SJSA1 (cell line): Measurements from ENCODE around the gene TSPAN4. TPM values are rescaled to one million over a fixed set of nuclear protein-coding genes. Genes with fewer than 3 reads are reported as not detected.

Experiments used
- DNase-seq, 2 experiments: peaks; one replicate each; pipeline ENCODE4 v3.0.0-alpha.2; 2015 to 2020; ENCODE audit warnings: low spot score in 2 of 2, low read depth in 1 of 2
- H3K27ac ChIP-seq: fragments of 250-450 bp; sonication (Bioruptor Pico); 2 replicates; pipeline ENCODE4 v1.5.1; 2020; ENCODE audit warnings: mild to moderate bottlenecking, moderate library complexity
- H3K27me3 ChIP-seq: fragments of 250-450 bp; sonication (Bioruptor Pico); replicated peaks from 2 replicates; pipeline ENCODE4 v1.5.1; 2020; ENCODE audit warnings: mild to moderate bottlenecking, moderate library complexity
- H3K36me3 ChIP-seq: fragments of 250-450 bp; sonication (Bioruptor Pico); 2 replicates; pipeline ENCODE4 v1.5.1; 2020; ENCODE audit warnings: mild to moderate bottlenecking
- H3K4me1 ChIP-seq: fragments of 250-450 bp; sonication (Bioruptor Pico); replicated peaks from 2 replicates; pipeline ENCODE4 v1.6.1; 2021; ENCODE audit warnings: mild to moderate bottlenecking
- H3K4me3 ChIP-seq: fragments of 250-450 bp; sonication (Bioruptor Pico); 2 replicates; pipeline ENCODE4 v1.5.1; 2020; ENCODE audit warnings: mild to moderate bottlenecking
- H3K9me3 ChIP-seq: fragments of 250-450 bp; sonication (Bioruptor Pico); replicated peaks from 2 replicates; pipeline ENCODE4 v1.5.1; 2020; ENCODE audit warnings: mild to moderate bottlenecking
- total RNA-seq: library from RNA; depleted of rRNA; stranded (reverse); fragments of >200 nt; shearing (Covaris generic); gene quantifications from 2 replicates; pipeline ENCODE4 v1.2.3, GENCODE V29; 2014

Gene TSPAN4
- total RNA-seq, 1 experiment from 2014 or later = 62.5 TPM

DNA sequence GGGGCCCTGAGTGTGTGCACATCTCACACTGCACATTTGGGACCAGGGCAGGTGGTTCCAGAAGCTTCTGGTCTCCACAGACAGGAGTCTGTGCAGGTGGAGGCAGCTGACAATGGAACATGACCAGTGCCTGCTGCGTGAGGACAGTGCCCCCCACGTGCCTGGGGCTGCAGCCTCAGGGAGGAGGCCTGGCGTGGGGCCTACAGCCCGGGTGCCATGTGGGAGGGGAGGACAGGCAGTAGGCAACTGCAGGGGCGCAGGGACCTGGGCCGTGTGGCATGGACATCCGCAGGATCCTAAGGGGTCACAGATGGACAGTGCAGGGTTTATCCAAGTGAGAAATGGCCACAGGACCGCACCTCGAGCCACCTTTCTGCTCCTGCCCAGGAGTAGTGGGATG, 28.8 kb downstream of the TSPAN4 start:
- H3K27ac ChIP-seq = no peak overlapping the region
- no peaks in the 10 kb centered on the region for H3K27me3 ChIP-seq
- H3K4me1 ChIP-seq = peaks cover 8% of the 10 kb centered on the region; the same call in 1 of the 2 replicates
- no peak overlapping the region for H3K4me3 ChIP-seq
- no peaks in the 10 kb centered on the region for H3K9me3 ChIP-seq
- H3K36me3 ChIP-seq = no peaks in the 10 kb centered on the region
- no peak for DNase-seq

DNA sequence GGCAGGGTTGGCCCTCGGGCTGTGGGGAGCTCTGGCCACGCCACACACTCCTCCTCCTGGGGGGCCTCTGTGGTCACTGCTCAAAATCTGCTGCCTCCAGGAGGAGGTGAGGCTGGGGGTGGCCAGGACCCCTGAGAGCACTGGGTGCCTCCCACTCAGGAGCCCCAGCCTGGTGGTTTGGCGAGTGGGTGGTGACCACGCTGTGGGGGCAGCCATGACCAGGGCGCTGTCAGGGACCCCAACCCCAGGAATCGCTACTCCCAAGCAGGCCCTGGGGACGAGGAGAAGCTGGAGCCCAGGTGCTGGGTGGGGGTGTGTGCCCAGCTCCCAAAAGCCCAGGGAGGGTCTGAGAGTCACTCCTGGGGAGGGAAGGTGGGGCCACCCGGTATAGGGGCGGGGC, 30.1 kb downstream of the TSPAN4 start:
- H3K4me1 ChIP-seq = peaks cover 8% of the 10 kb centered on the region; the same call in 1 of the 2 replicates
- H3K9me3 ChIP-seq = no peaks in the 10 kb centered on the region

DNA sequence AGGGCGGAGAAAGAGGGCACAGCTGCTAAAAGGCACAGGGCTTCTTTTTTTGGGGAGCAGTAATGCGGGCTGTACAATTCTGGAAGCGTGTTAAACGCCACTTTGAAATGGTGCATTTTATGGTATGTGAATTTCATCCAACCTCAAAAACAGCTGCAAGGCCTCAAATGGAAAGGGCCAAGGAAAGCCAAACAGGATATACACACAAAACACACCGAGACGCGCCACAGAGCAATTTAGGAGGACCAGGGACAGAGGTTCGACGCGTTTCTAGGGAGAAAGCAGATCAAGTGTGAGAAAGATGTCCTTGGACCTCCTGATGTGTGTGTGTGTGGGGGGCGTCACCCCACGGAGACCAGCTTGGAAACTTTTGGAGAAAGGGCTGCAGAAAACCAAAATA, 31.1 kb downstream of the TSPAN4 start:
- DNase-seq = no peak
- Histone ChIP-seq H3K4me1 (peaks cover 8% of the 10 kb centered on the region; the same call in 1 of the 2 replicates), H3K4me3 (no peak overlapping the region), H3K27me3 (no peaks in the 10 kb centered on the region), H3K27ac (no peak overlapping the region), H3K9me3 (no peaks in the 10 kb centered on the region), H3K36me3 (no peaks in the 10 kb centered on the region)

More for the DNA sequence above, 30.1 kb downstream of the TSPAN4 start:
- H3K36me3 ChIP-seq = no peaks in the 10 kb centered on the region
- DNase-seq = no peak
- no peaks in the 10 kb centered on the region for H3K27me3 ChIP-seq
- no peak overlapping the region for H3K4me3 ChIP-seq
- H3K27ac ChIP-seq = no peak overlapping the region

DNA sequence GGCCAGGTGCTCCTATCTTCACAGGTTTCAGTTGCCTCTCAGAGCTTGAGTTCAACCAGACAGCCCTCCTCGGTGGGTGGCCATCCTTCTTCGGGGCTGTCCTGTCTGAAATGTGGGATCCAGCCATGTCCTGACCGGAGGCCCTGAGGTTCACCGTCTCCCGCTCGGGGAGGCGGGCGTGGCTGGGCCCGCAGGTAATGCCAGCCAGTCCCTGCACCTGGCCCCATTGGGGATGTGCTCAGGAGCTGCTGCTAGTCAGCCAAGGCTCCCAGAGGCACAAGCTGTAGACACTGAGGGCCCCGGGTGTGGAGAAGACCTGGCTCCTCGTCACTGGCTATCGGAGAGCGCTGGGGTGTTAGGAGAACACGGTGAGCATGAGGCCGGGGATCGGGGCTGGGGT, 32.6 kb downstream of the TSPAN4 start:
- Histone ChIP-seq H3K9me3 (no peaks in the 10 kb centered on the region), H3K4me1 (peaks cover 8% of the 10 kb centered on the region; the same call in 1 of the 2 replicates), H3K4me3 (no peak overlapping the region), H3K36me3 (no peaks in the 10 kb centered on the region), H3K27me3 (no peaks in the 10 kb centered on the region), H3K27ac (no peak overlapping the region)
- DNase-seq = no peak

DNA sequence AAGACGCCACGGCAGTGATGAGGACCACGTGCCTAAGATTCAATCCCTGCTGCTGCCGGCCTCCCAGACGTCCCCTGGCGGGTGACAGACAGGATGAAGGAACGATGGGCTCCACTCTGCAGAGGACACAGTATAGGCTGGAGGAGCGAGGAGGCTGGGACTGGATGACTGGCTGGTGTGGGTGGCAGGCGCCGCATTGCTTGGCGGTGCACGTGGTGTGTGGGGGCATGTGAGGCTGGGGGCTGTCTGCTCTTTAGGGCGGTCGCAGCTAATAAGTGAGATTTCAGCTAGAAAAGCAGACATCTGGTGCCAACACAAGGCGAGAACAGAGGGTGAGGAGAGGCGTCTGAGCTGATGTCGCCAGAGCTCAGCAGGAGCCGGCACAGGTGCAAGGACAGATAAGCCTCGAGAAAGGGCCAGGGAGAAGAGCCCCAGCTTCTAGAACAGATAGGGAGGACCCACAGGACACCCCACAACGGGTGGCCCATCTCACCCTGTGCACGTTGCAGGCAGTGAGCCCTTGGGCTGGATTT, 33.2 kb downstream of the TSPAN4 start:
- H3K4me3 ChIP-seq = no peak overlapping the region
- H3K27me3 ChIP-seq = no peaks in the 10 kb centered on the region
- no peak overlapping the region for H3K27ac ChIP-seq
- no peak for DNase-seq
- no peaks in the 10 kb centered on the region for H3K36me3 ChIP-seq
- H3K9me3 ChIP-seq = no peaks in the 10 kb centered on the region
- peaks cover 8% of the 10 kb centered on the region; the same call in 1 of the 2 replicates for H3K4me1 ChIP-seq

DNA sequence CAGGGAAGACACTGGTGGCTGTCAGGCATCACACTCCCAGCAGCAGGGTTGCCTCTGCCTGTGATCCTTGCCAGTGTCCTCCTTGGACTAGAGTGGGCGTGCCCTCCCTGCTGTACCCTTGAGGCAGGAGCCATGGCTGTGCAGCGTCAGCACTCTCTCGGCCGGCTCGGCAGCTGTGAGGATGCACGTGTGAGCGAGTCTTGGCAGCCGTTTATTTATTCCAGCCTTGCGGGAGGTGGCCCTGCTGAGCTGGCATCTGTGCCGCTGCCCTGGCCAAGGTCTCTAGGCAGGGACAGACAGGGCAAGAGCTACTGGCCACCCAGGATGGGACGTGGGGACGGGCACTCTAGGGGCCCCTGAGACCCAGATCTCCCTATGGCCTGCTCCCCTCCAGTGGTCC, 33.9 kb downstream of the TSPAN4 start:
- H3K4me3 ChIP-seq = no peak overlapping the region
- DNase-seq = no peak
- H3K36me3 ChIP-seq = no peaks in the 10 kb centered on the region
- no peaks in the 10 kb centered on the region for H3K27me3 ChIP-seq
- peaks cover 8% of the 10 kb centered on the region; the same call in 1 of the 2 replicates for H3K4me1 ChIP-seq
- no peak overlapping the region for H3K27ac ChIP-seq
- H3K9me3 ChIP-seq = no peaks in the 10 kb centered on the region

DNA sequence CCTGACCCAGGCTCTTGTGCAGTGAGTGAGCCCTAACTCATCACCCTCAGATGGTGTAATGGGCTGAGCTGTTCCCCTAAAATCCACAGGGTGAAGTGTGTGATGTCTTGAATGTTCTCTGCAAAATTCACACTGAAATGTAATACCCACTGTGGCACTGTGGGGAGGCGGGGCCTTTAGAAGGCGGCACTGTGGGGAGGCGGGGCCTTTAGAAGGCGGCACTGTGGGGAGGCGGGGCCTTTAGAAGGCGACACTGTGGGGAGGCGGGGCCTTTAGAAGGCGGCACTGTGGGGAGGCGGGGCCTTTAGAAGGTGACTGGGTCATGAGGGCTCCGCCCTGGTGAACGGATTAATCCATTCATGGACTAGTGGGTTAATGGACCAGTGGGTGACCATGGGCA, 34.9 kb downstream of the TSPAN4 start:
- Histone ChIP-seq H3K4me3 (no peak overlapping the region), H3K9me3 (no peaks in the 10 kb centered on the region), H3K27ac (no peak overlapping the region), H3K27me3 (no peaks in the 10 kb centered on the region), H3K36me3 (no peaks in the 10 kb centered on the region), H3K4me1 (no peaks in the 10 kb centered on the region)
- no peak for DNase-seq

DNA sequence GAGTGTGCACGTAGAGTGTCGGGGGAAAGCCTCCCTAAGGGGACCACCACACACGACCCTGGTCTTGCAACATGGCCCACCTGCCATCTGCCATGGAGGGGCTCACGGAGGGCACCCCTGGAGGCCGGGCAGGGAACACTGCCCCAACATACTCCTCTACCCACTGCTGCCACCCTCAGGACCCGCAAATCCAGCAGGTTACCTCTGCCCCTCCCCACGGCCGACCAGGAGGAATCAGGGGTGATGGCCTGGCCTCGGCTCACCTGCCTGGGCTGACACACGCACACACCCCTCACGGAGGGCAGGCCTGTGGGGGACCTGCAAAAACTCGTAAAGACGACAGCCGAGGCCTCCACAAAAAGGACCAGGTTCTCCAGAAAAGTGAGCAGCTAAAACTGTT, 37.8 kb downstream of the TSPAN4 start:
- Histone ChIP-seq H3K4me3 (no peak overlapping the region), H3K36me3 (no peaks in the 10 kb centered on the region), H3K9me3 (no peaks in the 10 kb centered on the region), H3K27ac (no peak overlapping the region), H3K27me3 (no peaks in the 10 kb centered on the region), H3K4me1 (no peaks in the 10 kb centered on the region)
- DNase-seq = no peak

DNA sequence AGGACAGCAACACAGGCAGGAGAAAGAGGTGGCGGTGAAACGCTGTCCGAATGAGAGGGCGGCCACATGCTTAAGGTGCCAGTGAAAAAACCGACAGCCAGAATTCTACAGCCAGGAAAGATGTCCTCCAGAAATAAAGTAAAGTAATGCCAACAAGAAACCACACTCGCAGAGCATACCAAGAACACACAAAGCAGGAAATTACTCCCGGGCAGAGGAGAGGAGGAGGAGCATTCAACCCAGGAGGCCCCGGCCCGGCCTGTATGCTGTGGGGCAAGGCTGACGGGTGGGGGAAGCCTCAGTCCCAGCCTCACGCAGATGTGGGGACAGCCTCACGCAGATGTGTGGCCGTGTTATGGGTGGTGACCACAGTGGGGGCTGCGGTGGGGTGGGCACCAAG, 39.9 kb downstream of the TSPAN4 start:
- no peaks in the 10 kb centered on the region for H3K27me3 ChIP-seq
- H3K4me3 ChIP-seq = no peak overlapping the region
- no peaks in the 10 kb centered on the region for H3K36me3 ChIP-seq
- no peak for DNase-seq
- no peaks in the 10 kb centered on the region for H3K4me1 ChIP-seq
- H3K9me3 ChIP-seq = no peaks in the 10 kb centered on the region
- H3K27ac ChIP-seq = no peak overlapping the region

DNA sequence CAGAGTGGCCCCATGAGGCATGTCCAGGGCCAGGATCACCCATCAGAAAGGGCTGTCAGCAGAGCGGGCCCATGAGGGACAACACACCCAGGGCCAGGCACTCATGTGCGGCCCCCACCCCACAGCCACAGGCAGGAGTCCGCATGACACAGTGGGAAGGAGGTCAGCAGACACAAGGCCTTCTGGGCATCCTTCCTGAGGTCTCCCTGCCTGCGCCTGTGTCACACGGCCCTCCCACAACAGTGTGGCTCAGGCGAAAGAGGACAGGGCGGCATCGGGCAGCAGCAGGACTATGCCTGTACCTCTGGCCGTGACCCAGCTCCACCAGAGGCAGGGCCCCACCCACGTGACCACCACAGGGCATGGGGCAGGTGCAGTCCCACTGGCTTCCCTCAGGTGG, 40.9 kb downstream of the TSPAN4 start:
- Histone ChIP-seq H3K36me3 (no peaks in the 10 kb centered on the region), H3K9me3 (no peaks in the 10 kb centered on the region), H3K4me1 (no peaks in the 10 kb centered on the region), H3K27ac (no peak overlapping the region), H3K27me3 (no peaks in the 10 kb centered on the region), H3K4me3 (no peak overlapping the region)
- no peak for DNase-seq

DNA sequence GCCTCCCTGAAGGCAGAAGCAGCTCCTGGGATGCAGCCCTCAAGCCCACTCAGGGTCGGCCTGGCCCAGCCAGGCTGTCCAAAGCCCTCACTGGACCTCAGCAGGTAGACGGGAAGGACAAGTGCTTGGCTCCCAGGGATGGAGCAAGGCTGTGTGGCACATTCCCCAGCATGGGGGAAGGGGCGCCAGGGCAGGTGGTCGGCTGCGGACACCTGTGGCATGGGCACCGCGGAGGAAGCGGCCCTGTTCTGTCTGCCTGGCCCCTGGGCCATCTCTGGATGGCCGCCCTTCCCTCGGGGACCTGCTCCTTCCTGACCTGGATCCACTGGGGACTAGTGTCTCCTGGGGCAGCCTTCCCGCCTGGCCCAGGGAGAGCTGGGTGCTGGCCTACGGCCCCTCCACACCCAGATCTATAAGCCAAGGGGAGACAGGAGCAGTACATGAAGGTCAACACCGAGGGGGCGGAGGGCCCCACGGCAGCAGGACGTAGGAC, 42.0 kb downstream of the TSPAN4 start:
- Histone ChIP-seq H3K9me3 (no peaks in the 10 kb centered on the region), H3K36me3 (no peaks in the 10 kb centered on the region), H3K4me1 (no peaks in the 10 kb centered on the region), H3K27me3 (no peaks in the 10 kb centered on the region), H3K4me3 (no peak overlapping the region), H3K27ac (no peak overlapping the region)
- DNase-seq = no peak

DNA sequence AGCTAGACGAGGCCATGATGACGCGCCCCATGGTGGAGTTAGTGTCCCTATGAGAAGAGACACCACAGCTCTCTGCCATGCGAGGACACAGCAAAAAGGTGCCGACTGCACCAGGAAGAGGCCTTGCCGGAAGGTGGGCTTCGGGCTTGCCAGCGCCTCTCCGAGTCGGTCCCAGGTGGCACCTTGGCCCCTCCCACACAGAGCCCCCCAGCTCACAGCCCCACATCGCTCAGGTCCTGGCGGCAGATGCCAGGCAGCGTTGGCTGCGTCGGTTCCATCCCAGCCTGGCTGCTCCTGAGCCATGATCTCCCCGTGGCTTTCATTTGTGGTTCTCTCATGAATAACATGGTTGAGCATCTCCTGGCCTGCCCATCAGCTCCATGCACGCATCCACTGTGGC, 43.9 kb downstream of the TSPAN4 start:
- Histone ChIP-seq H3K9me3 (no peaks in the 10 kb centered on the region), H3K4me1 (no peaks in the 10 kb centered on the region), H3K27ac (no peak overlapping the region), H3K4me3 (no peak overlapping the region), H3K27me3 (no peaks in the 10 kb centered on the region), H3K36me3 (no peaks in the 10 kb centered on the region)
- no peak for DNase-seq

DNA sequence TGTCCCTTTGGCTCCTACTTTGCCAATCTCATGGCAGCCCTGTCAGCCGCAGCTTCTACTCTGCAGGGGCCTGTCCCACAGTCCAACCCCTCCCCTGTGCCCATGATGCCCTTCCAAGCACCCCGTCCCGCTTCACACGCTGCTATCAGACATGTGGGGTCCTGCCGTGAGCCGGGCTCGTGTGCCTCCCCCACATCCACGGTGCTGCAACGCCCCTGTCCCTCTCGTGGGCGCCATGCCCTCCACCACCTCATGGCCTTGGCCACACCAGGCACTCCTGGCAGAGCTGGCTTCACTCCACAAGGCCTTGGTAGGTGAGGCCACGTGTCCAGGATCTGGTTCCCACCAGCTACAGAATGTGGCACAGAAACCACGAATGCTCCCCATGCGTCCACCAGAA, 44.9 kb downstream of the TSPAN4 start:
- no peaks in the 10 kb centered on the region for H3K9me3 ChIP-seq
- H3K4me3 ChIP-seq = no peak overlapping the region
- no peak overlapping the region for H3K27ac ChIP-seq
- no peak for DNase-seq
- no peaks in the 10 kb centered on the region for H3K4me1 ChIP-seq
- no peaks in the 10 kb centered on the region for H3K36me3 ChIP-seq
- H3K27me3 ChIP-seq = no peaks in the 10 kb centered on the region

DNA sequence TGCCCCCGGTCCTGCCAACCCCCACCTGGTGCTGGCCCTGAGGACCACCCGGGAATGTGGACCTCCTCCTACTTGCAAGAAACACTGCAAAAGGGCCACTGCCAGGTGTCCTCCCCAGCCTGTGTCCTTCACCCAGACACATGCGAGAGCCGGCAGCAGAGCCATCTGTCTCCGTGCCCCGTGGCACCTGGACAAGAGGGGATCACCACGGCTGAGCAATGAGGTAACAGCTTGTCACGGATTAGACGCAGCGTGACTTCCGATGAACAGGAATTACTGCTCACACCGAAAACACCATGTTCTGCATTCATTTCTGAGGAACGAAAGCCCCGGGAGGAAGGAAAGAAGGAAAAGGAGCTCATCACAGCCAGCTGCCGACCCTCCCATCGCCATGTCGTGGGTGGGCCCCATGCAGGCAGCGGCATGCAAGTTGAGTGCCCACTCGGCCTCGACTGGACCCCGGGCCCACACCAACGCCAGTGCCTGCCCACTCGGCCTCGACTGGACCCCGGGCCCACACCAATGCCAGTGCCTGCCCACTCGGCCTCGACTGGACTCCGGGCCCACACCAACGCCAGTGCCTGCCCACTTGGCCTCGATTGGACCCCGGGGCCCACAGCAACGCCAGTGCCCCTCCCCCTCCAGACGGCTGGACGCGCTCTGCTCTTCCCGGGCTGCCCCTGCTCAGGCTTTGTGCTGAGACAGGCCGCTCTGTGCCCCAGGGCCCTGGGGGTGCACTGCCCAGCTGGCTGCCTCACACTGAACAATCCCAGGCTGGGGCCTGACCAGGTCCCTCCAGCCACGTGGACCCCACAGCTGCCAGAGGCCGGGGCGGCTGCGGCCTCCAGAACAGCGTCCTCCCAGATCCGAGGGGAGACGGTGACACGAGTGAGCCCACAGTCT, 45.9 kb downstream of the TSPAN4 start:
- Histone ChIP-seq H3K4me3 (no peak overlapping the region), H3K4me1 (no peaks in the 10 kb centered on the region), H3K9me3 (no peaks in the 10 kb centered on the region), H3K27me3 (no peaks in the 10 kb centered on the region), H3K27ac (no peak overlapping the region), H3K36me3 (no peaks in the 10 kb centered on the region)
- DNase-seq = no peak
